Urinary bladder (tissue), 4 donors: Measurements from ENCODE around the gene S100P. TPM values are rescaled to one million over a fixed set of nuclear protein-coding genes. Genes with fewer than 3 reads are reported as not detected.

Experiments
- DNase-seq: peaks from one replicate; pipeline ENCODE4 v3.0.0-alpha.2; 2015; ENCODE audit errors: extremely low spot score
- H3K27ac ChIP-seq: one replicate; pipeline ENCODE4 v1.5.1; 2013; ENCODE audit warnings: low read depth, mild to moderate bottlenecking, moderate library complexity
- H3K36me3 ChIP-seq: one replicate; pipeline ENCODE4 v1.6.1; 2013; ENCODE audit warnings: mild to moderate bottlenecking, moderate library complexity; ENCODE audit not compliant: insufficient read depth
- H3K4me1 ChIP-seq: one replicate; pipeline ENCODE4 v1.6.1; 2013; ENCODE audit warnings: mild to moderate bottlenecking, moderate library complexity; ENCODE audit not compliant: insufficient read depth
- H3K4me3 ChIP-seq: one replicate; pipeline ENCODE4 v1.5.1; 2013; ENCODE audit warnings: low read depth, low read length
- WGBS: extraction: QIAGEN DNeasy Blood & Tissue Kit; methylation state at CpG from one replicate; pipeline ENCODE4 v1.1.7; 2013; 5-methylcytosine and 5-hydroxymethylcytosine counted together
- polyA plus RNA-seq: library from polyadenylated mRNA; stranded (reverse); fragments of 200-250 nt; gene quantifications from one replicate; pipeline ENCODE4 v1.2.3, GENCODE V29; 2013
- total RNA-seq: library from RNA; depleted of rRNA; stranded (reverse); fragments of >200 nt; gene quantifications from one replicate; pipeline ENCODE4 v1.2.3, GENCODE V29; 2014
- donor health status: healthy with polysubstance abuse.
- donor health status: healthy.

S100P gene
- total and polyA plus RNA-seq, 2 donors, result 88.9 to 203 TPM

- no peaks in the 10 kb centered on the region for H3K36me3 ChIP-seq
- H3K27ac ChIP-seq, result no peak overlapping the region
- H3K4me3 ChIP-seq, result no peak overlapping the region
- no peak for DNase-seq
- H3K4me1 ChIP-seq, result no peaks in the 10 kb centered on the region
- 69% methylated on average over 20 of the region's 20 CpGs for WGBS
Measured at GRCh38 chr4:6730603-6731317, 37.1 kb downstream of the S100P start.

GRCh38 chr4:6731318-6731675 is 37.6 kb downstream of the S100P start:
- Histone ChIP-seq H3K4me3 (no peak overlapping the region), H3K27ac (no peak overlapping the region), H3K4me1 (no peaks in the 10 kb centered on the region), H3K36me3 (no peaks in the 10 kb centered on the region)
- DNase-seq, result no peak
- 91% methylated on average over 8 of the region's 8 CpGs for WGBS

GRCh38 chr4:6731780-6732179 is 38.1 kb downstream of the S100P start:
- WGBS, result 99% methylated on average over 6 of the region's 6 CpGs
- no peaks in the 10 kb centered on the region for H3K4me1 ChIP-seq
- no peaks in the 10 kb centered on the region for H3K36me3 ChIP-seq
- H3K27ac ChIP-seq, result no peak overlapping the region
- no peak overlapping the region for H3K4me3 ChIP-seq
- DNase-seq, result no peak

GRCh38 chr4:6732441-6733357 is 39.0 kb downstream of the S100P start:
- Histone ChIP-seq H3K36me3 (no peaks in the 10 kb centered on the region), H3K27ac (no peak overlapping the region), H3K4me1 (no peaks in the 10 kb centered on the region), H3K4me3 (no peak overlapping the region)
- no peak for DNase-seq
- 70% methylated on average over 21 of the region's 21 CpGs for WGBS

GRCh38 chr4:6733358-6734164 is 39.9 kb downstream of the S100P start:
- WGBS, result 88% methylated on average over 27 of the region's 27 CpGs
- Histone ChIP-seq H3K4me3 (no peak overlapping the region), H3K36me3 (no peaks in the 10 kb centered on the region), H3K27ac (no peak overlapping the region), H3K4me1 (no peaks in the 10 kb centered on the region)
- no peak for DNase-seq

- WGBS, result 87% methylated on average over 16 of the region's 16 CpGs
- Histone ChIP-seq H3K36me3 (no peaks in the 10 kb centered on the region), H3K27ac (no peak overlapping the region), H3K4me3 (no peak overlapping the region), H3K4me1 (no peaks in the 10 kb centered on the region)
- DNase-seq, result no peak
Measured at GRCh38 chr4:6734165-6734786, 40.6 kb downstream of the S100P start.

GRCh38 chr4:6739920-6740319 is 46.2 kb downstream of the S100P start:
- WGBS, result 84% methylated on average over 4 of the region's 4 CpGs
- no peak overlapping the region for H3K27ac ChIP-seq
- no peaks in the 10 kb centered on the region for H3K36me3 ChIP-seq
- no peak for DNase-seq
- H3K4me3 ChIP-seq, result no peak overlapping the region
- H3K4me1 ChIP-seq, result no peaks in the 10 kb centered on the region

- Histone ChIP-seq H3K36me3 (no peaks in the 10 kb centered on the region), H3K4me1 (no peaks in the 10 kb centered on the region), H3K27ac (no peak overlapping the region), H3K4me3 (no peak overlapping the region)
- WGBS, result 89% methylated on average over 8 of the region's 8 CpGs
- no peak for DNase-seq
Measured at GRCh38 chr4:6740347-6740746, 46.7 kb downstream of the S100P start.

- Histone ChIP-seq H3K27ac (no peak overlapping the region), H3K36me3 (no peaks in the 10 kb centered on the region), H3K4me1 (no peaks in the 10 kb centered on the region), H3K4me3 (no peak overlapping the region)
- WGBS, result 69% methylated on average over 2 of the region's 2 CpGs
- no peak for DNase-seq
Measured at GRCh38 chr4:6742507-6742906, 48.8 kb downstream of the S100P start.

- Histone ChIP-seq H3K4me3 (no peak overlapping the region), H3K36me3 (no peaks in the 10 kb centered on the region), H3K27ac (no peak overlapping the region), H3K4me1 (no peaks in the 10 kb centered on the region)
- WGBS, result 75% methylated on average over 11 of the region's 11 CpGs
- DNase-seq, result no peak
Measured at GRCh38 chr4:6742989-6743388, 49.3 kb downstream of the S100P start.

Other genes starting within 250 kb of the S100P start
- 3.0 TPM for gene PPP2R2C, start 221.3 kb upstream of the S100P start, total RNA-seq
- gene PPP2R2C, start 221.3 kb upstream of the S100P start, polyA plus RNA-seq, result 0.94 TPM
- gene MAN2B2, start 118.7 kb upstream of the S100P start, total RNA-seq, result 11.1 TPM
- gene MAN2B2, start 118.7 kb upstream of the S100P start, polyA plus RNA-seq, result 37.7 TPM
- 81.2 TPM for gene MRFAP1, start 53.2 kb upstream of the S100P start, total RNA-seq
- gene MRFAP1, start 53.2 kb upstream of the S100P start, polyA plus RNA-seq, result 384 TPM
- 56.0 TPM for gene MRFAP1L1, start 16.0 kb downstream of the S100P start, total RNA-seq
- gene MRFAP1L1, start 16.0 kb downstream of the S100P start, polyA plus RNA-seq, result 73.1 TPM
- gene BLOC1S4, start 22.3 kb downstream of the S100P start, total RNA-seq, result 5.6 TPM
- 12.4 TPM for gene BLOC1S4, start 22.3 kb downstream of the S100P start, polyA plus RNA-seq
- 32.8 TPM for gene KIAA0232, start 88.8 kb downstream of the S100P start, total RNA-seq
- 18.8 TPM for gene KIAA0232, start 88.8 kb downstream of the S100P start, polyA plus RNA-seq
- gene TBC1D14, start 215.9 kb downstream of the S100P start, total RNA-seq, result 40.7 TPM
- gene TBC1D14, start 215.9 kb downstream of the S100P start, polyA plus RNA-seq, result 33.0 TPM